ENCODE results near the gene PAX6.

DNA sequence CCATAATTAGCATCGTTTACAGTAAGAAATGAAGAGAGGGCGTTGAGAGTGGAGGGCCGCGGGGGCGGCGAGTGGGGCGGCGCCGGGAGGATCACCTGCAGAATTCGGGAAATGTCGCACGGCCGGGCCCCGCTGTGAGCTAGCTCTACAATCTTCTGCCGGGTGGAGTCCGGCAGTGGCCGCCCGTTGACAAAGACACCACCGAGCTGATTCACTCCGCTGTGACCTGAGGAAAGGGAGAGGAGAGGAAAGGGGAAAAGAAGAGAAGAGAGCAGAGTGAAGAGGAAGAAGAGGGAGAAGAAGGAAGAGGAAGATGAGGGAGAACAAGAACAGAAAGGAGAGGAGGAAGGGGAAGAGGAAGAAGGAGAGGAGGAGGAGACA, 8.5 kb downstream of the PAX6 start:
- TF ChIP-seq, protein P1, sequence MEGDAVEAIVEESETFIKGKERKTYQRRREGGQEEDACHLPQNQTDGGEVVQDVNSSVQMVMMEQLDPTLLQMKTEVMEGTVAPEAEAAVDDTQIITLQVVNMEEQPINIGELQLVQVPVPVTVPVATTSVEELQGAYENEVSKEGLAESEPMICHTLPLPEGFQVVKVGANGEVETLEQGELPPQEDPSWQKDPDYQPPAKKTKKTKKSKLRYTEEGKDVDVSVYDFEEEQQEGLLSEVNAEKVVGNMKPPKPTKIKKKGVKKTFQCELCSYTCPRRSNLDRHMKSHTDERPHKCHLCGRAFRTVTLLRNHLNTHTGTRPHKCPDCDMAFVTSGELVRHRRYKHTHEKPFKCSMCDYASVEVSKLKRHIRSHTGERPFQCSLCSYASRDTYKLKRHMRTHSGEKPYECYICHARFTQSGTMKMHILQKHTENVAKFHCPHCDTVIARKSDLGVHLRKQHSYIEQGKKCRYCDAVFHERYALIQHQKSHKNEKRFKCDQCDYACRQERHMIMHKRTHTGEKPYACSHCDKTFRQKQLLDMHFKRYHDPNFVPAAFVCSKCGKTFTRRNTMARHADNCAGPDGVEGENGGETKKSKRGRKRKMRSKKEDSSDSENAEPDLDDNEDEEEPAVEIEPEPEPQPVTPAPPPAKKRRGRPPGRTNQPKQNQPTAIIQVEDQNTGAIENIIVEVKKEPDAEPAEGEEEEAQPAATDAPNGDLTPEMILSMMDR (IDR thresholded peaks at IDR 0.05; ENCODE audit: insufficient read depth, low read length) = no peak
- TF ChIP-seq POLR2AphosphoS5 (IDR thresholded peaks at IDR 0.05; ENCODE audit: low read depth) (no peak), SPI1 (IDR thresholded peaks at IDR 0.05; ENCODE audit: borderline replicate concordance, low read depth) (no peak), GABPA (IDR thresholded peaks at IDR 0.05; ENCODE audit: low read depth) (no peak)
- TF ChIP-seq, protein P2, sequence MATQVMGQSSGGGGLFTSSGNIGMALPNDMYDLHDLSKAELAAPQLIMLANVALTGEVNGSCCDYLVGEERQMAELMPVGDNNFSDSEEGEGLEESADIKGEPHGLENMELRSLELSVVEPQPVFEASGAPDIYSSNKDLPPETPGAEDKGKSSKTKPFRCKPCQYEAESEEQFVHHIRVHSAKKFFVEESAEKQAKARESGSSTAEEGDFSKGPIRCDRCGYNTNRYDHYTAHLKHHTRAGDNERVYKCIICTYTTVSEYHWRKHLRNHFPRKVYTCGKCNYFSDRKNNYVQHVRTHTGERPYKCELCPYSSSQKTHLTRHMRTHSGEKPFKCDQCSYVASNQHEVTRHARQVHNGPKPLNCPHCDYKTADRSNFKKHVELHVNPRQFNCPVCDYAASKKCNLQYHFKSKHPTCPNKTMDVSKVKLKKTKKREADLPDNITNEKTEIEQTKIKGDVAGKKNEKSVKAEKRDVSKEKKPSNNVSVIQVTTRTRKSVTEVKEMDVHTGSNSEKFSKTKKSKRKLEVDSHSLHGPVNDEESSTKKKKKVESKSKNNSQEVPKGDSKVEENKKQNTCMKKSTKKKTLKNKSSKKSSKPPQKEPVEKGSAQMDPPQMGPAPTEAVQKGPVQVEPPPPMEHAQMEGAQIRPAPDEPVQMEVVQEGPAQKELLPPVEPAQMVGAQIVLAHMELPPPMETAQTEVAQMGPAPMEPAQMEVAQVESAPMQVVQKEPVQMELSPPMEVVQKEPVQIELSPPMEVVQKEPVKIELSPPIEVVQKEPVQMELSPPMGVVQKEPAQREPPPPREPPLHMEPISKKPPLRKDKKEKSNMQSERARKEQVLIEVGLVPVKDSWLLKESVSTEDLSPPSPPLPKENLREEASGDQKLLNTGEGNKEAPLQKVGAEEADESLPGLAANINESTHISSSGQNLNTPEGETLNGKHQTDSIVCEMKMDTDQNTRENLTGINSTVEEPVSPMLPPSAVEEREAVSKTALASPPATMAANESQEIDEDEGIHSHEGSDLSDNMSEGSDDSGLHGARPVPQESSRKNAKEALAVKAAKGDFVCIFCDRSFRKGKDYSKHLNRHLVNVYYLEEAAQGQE (IDR thresholded peaks at IDR 0.05; ENCODE audit: insufficient replicate concordance, low read depth) = no peak

All from HL-60 (cell line).